ENCODE measurements around the gene PEBP1.

DNA sequence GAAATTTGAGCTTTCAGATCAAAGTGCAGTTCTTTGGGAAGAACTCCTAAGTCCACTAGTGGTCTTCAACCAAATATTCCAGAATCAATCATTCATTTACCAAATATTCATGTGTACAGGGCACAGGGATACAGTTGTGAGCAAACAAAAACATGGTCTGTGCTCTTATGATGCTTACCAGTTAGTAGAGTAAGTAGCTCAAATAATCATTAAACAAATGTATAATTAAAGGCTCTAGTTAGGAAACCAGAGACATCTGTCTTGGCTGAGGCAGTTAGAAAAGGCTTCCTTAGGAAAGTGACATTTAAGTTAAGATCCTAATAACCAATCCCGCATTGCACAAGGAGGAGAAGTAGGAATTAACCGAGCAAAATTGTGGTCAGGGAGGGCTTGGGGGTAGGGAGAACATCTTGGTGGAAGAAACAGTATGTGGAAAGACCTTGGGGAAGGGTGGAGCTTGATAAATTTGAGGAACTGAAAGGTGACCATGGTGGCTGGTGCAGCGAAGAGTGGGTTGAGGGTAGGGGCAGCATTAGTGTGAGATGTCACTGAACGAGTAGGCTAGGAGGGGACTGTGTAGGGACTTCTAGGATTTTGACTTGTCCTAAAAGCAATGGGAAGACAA lies 40.0 kb downstream of the PEBP1 start:
- no peak for TF ChIP-seq TCF12 (IDR thresholded peaks at IDR 0.05; ENCODE audit: low read depth)
- no peak for TF ChIP-seq TAF1 (IDR thresholded peaks at IDR 0.05; ENCODE audit: low read depth)
- TF ChIP-seq, protein P1, sequence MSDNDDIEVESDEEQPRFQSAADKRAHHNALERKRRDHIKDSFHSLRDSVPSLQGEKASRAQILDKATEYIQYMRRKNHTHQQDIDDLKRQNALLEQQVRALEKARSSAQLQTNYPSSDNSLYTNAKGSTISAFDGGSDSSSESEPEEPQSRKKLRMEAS (IDR thresholded peaks at IDR 0.05), result no peak
- TF ChIP-seq ZBTB7A (IDR thresholded peaks at IDR 0.05; ENCODE audit: low read depth), result no peak
- TF ChIP-seq, protein P2, sequence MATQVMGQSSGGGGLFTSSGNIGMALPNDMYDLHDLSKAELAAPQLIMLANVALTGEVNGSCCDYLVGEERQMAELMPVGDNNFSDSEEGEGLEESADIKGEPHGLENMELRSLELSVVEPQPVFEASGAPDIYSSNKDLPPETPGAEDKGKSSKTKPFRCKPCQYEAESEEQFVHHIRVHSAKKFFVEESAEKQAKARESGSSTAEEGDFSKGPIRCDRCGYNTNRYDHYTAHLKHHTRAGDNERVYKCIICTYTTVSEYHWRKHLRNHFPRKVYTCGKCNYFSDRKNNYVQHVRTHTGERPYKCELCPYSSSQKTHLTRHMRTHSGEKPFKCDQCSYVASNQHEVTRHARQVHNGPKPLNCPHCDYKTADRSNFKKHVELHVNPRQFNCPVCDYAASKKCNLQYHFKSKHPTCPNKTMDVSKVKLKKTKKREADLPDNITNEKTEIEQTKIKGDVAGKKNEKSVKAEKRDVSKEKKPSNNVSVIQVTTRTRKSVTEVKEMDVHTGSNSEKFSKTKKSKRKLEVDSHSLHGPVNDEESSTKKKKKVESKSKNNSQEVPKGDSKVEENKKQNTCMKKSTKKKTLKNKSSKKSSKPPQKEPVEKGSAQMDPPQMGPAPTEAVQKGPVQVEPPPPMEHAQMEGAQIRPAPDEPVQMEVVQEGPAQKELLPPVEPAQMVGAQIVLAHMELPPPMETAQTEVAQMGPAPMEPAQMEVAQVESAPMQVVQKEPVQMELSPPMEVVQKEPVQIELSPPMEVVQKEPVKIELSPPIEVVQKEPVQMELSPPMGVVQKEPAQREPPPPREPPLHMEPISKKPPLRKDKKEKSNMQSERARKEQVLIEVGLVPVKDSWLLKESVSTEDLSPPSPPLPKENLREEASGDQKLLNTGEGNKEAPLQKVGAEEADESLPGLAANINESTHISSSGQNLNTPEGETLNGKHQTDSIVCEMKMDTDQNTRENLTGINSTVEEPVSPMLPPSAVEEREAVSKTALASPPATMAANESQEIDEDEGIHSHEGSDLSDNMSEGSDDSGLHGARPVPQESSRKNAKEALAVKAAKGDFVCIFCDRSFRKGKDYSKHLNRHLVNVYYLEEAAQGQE (IDR thresholded peaks at IDR 0.05; ENCODE audit: low read depth), result no peak
- TF ChIP-seq CEBPB (IDR thresholded peaks at IDR 0.05), result no peak
- TF ChIP-seq EP300 (IDR thresholded peaks at IDR 0.05; ENCODE audit: borderline replicate concordance), result no peak
- no peak for TF ChIP-seq YY1 (IDR thresholded peaks at IDR 0.05; ENCODE audit: low read depth)
- no peak for TF ChIP-seq EGR1 (IDR thresholded peaks at IDR 0.05)

Measured in Ishikawa (cell line).